D721Med (cell line): Measurements from ENCODE around the gene MGLL.

Source experiments
- DNase-seq: peaks from one replicate; pipeline ENCODE4 v3.0.0; 2011; ENCODE audit warnings: low spot score; ENCODE audit not compliant: insufficient read length
- FAIRE-seq: peaks from 2 replicates; lab custom pipeline; 2011; peaks lifted over from hg19 to GRCh38; lab: Jason Lieb, UNC
- CTCF ChIP-seq: IDR thresholded peaks from 2 replicates; pipeline ENCODE4 v1.5.1; 2012; ENCODE audit warnings: mild to moderate bottlenecking, control low read depth; ENCODE audit not compliant: insufficient read depth; ENCODE audit errors: missing control alignments

Gene MGLL

GRCh38 chr3:127645371-127646015 lies 176.8 kb downstream of the MGLL start:
- DNase-seq = no peak
- FAIRE-seq = no peak
- no peak for TF ChIP-seq CTCF

- no peak for TF ChIP-seq CTCF
- no peak for DNase-seq
- no peak for FAIRE-seq
Measured at GRCh38 chr3:127644641-127645370, 177.5 kb downstream of the MGLL start.

DNA sequence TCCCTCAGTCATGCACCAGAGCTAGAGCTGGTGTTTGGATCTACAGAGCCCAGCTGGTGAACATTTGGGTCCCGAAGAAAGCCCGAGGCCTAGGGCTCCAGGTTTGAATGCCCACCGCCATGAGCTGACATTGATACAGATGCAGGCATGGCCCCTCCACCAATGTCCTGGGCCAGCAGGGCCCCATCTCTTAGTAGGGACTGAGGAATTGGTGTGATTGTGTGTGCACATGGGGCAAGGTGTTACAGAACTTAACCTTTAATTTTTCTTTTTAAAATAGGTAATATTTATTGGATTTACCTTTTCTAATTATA lies 182.3 kb downstream of the MGLL start:
- TF ChIP-seq CTCF = no peak
- FAIRE-seq (no peak), DNase-seq (no peak)

GRCh38 chr3:127639173-127640041 lies 182.9 kb downstream of the MGLL start:
- FAIRE-seq = no peak
- DNase-seq = no peak
- no peak for TF ChIP-seq CTCF
